Breast epithelium (tissue), 4 donors: ENCODE measurements around the gene WWOX. TPM values are rescaled to one million over a fixed set of nuclear protein-coding genes. Genes with fewer than 3 reads are reported as not detected.

Experiments used
- DNase-seq, 2 donors: peaks; one replicate each; pipeline ENCODE4 v3.0.0-alpha.2; 2019; ENCODE audit warnings: low spot score in 2 of 2
- H3K27ac ChIP-seq, 2 donors: fragments of 200-600 bp; sonication (generic) in 1 of 2; one replicate each; pipeline ENCODE4 v1.5.1; 2016 to 2019; ENCODE audit warnings: mild to moderate bottlenecking in 1 of 2
- H3K27me3 ChIP-seq, 2 donors: fragments of 200-600 bp; sonication (generic) in 1 of 2; one replicate each; pipeline versions ENCODE4 v1.5.1 to v1.6.0; 2017 to 2019; ENCODE audit warnings: control low read depth in 1 of 2, mild to moderate bottlenecking in 1 of 2
- H3K36me3 ChIP-seq: fragments of 200-600 bp; one replicate; pipeline ENCODE4 v1.5.1; 2019
- H3K4me1 ChIP-seq, 2 donors: fragments of 200-600 bp; sonication (generic); one replicate each; pipeline ENCODE4 v1.5.1; 2016 to 2019; ENCODE audit warnings: control low read depth in 1 of 2
- H3K4me3 ChIP-seq, 3 donors: fragments of 200-600 bp; sonication (generic); 1 replicate in 2 of 3; 2 replicates in 1 of 3; pipeline ENCODE4 v1.5.1; 2016 to 2019; ENCODE audit warnings: mild to moderate bottlenecking in 3 of 3, moderate library complexity in 2 of 3
- H3K9me3 ChIP-seq, 2 donors: fragments of 200-600 bp; sonication (generic) in 1 of 2; one replicate each; pipeline ENCODE4 v1.5.1; 2016 to 2019; ENCODE audit warnings: control low read depth in 1 of 2
- POLR2A ChIP-seq: fragments of 450-650 bp; IDR thresholded peaks from one replicate; pipeline ENCODE4 v1.6.1; 2016; ENCODE audit warnings: antibody characterized with exemption, mild to moderate bottlenecking, moderate library complexity
- POLR2AphosphoS5 ChIP-seq, 3 donors: sonication (generic); formaldehyde crosslinking; IDR thresholded peaks; one replicate each; pipeline ENCODE4 v1.6.1; 2017; ENCODE audit warnings: antibody characterized with exemption in 3 of 3
- intact Hi-C: fragments of 100-400 bp; cut with DNase I; formaldehyde crosslinking; loops from one replicate; pipeline ENCODE4 v1.15.1; 2023; ENCODE audit warnings: low total_unique reads
- total RNA-seq, 3 donors: library from RNA; depleted of rRNA; stranded (reverse); fragments of >200 nt; gene quantifications; one replicate each; pipeline ENCODE4 v1.1.0, GENCODE V29; 2016
- TF ChIP-seq, protein P1 (sequence below), 3 donors: fragments of 450-650 bp; IDR thresholded peaks; one replicate each; pipeline ENCODE4 v1.5.1; 2016 to 2017; ENCODE audit warnings: antibody characterized with exemption in 3 of 3, mild to moderate bottlenecking in 3 of 3, moderate library complexity in 3 of 3

Gene WWOX
- total RNA-seq, 3 donors from 2014 or later = 42.9 to 73.6 (median 43.4) TPM

DNA sequence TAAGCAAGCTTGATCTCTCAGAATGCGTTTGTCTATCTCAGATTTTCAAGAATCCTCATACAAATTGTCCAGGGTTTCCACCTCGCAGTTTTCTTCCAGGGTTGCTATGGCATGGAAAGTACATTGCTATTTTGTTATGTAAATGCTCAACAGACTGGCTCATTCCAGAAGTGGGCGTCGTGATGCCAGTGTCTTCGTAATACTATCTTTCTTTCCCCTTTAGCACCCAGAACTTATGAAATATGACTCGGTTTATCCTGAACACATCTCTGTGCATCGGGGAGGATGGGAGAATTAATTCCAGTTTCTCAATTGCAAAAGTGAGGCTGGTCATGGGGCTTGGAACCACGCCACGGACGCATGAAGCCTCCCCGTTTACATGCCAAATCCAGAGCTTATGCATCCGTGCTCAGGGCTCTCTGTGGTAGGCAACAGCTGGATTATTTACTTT lies 405.0 kb downstream of the WWOX start:
- TF ChIP-seq, protein P1, sequence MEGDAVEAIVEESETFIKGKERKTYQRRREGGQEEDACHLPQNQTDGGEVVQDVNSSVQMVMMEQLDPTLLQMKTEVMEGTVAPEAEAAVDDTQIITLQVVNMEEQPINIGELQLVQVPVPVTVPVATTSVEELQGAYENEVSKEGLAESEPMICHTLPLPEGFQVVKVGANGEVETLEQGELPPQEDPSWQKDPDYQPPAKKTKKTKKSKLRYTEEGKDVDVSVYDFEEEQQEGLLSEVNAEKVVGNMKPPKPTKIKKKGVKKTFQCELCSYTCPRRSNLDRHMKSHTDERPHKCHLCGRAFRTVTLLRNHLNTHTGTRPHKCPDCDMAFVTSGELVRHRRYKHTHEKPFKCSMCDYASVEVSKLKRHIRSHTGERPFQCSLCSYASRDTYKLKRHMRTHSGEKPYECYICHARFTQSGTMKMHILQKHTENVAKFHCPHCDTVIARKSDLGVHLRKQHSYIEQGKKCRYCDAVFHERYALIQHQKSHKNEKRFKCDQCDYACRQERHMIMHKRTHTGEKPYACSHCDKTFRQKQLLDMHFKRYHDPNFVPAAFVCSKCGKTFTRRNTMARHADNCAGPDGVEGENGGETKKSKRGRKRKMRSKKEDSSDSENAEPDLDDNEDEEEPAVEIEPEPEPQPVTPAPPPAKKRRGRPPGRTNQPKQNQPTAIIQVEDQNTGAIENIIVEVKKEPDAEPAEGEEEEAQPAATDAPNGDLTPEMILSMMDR (IDR thresholded peaks at IDR 0.05) = no peak
- TF ChIP-seq POLR2AphosphoS5 (IDR thresholded peaks at IDR 0.05) = no peak
- no peak for TF ChIP-seq POLR2A
- Histone ChIP-seq H3K27me3 (no peaks in the 10 kb centered on the region), H3K9me3 (no peaks in the 10 kb centered on the region), H3K36me3 (no peaks in the 10 kb centered on the region), H3K4me1 (peaks cover 0 to 11% of the 10 kb centered on the region in 2 donors), H3K4me3 (no peak overlapping the region), H3K27ac (peak overlapping the region; percentile 72 to 85)
- no peak for DNase-seq
- intact Hi-C loops = loop anchor here (10.0 kb wide), 1 partner anchor 1100 kb away; the partner anchor contains the start of gene MAF

DNA sequence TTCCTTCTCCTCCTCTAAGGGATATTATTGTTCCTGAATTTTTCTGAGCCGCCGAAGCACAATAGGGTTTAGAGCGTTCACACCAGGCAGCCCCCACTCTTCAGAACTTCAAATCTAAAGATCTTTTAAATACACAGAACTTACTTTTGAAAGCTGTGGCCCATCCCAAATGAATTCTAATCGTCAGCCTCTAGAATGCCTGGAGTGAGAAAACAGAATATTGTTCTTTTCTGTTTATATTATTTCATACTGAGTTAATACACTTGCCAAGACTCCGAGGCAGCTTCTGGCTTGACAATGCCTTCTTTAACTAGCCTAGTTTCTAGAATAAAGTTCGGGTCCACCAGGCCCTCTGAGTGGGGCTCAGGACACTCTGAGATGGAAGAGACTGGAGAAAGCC lies 405.6 kb downstream of the WWOX start:
- Histone ChIP-seq H3K27ac (peak overlapping the region; percentile 72 to 85), H3K4me1 (peaks cover 0 to 11% of the 10 kb centered on the region in 2 donors), H3K36me3 (no peaks in the 10 kb centered on the region), H3K27me3 (no peaks in the 10 kb centered on the region), H3K4me3 (peak overlapping the region in 2 of 3 donors; percentile 42 to 64), H3K9me3 (no peaks in the 10 kb centered on the region)
- intact Hi-C loops = loop anchor here (10.0 kb wide), 1 partner anchor 1100 kb away; the partner anchor contains the start of gene MAF
- DNase-seq = no peak
- TF ChIP-seq POLR2A (no peak), POLR2AphosphoS5 (IDR thresholded peaks at IDR 0.05) (no peak)
- TF ChIP-seq, protein P1 (IDR thresholded peaks at IDR 0.05) = no peak

DNA sequence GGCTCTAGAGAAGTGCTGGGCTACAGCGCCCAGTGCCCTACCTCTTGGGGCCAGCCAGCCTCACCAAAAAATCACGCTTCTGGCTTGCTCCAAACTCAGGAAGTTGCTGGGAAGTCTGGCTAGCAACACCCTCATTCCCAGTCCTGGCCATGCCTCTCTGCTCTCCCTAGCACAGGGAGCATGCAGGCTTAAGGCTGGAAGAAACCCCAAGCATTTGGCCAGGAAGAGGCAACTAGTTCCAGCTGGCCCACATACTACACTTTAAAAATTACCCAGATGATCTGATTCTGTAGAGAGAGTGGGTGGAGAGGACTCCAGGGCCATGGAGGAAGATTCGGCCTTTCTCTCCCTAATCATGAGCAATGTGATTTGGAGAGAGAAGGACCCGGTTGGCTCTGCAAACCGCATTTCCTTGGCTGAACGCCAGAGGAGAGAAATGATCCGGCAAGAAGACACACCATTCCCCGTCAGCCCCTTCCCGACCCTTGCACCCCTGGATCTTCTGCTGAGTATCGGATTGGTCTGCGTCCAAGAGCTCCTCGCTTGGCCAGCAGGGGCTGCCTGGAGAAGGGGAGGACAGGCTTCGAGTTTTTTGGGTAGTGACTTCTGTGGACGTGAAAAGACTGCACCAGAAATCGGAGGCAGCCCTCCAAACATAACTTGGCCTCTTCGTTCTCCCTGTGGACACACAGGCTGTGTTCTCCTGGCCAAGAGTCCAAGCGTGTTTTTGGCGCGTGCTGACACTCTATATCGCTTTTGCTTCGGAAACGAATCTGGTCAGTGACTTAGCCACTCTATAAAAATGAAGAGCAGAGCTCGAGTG lies 406.3 kb downstream of the WWOX start:
- H3K27me3 ChIP-seq = no peaks in the 10 kb centered on the region
- no peaks in the 10 kb centered on the region for H3K9me3 ChIP-seq
- peaks cover 0 to 11% of the 10 kb centered on the region in 2 donors for H3K4me1 ChIP-seq
- intact Hi-C loops = loop anchor here (10.0 kb wide), 1 partner anchor 1099 kb away; the partner anchor contains the start of gene MAF
- H3K4me3 ChIP-seq = peak overlapping the region; percentile 25 to 64 (median 42)
- TF ChIP-seq POLR2AphosphoS5 (IDR thresholded peaks at IDR 0.05) (peak in 2 of 3 donors; percentile 25 to 84), POLR2A (no peak)
- TF ChIP-seq, protein P1 (IDR thresholded peaks at IDR 0.05) = peak; percentile 34 to 59 (median 36)
- no peaks in the 10 kb centered on the region for H3K36me3 ChIP-seq
- peak; percentile 56 to 62 for DNase-seq
- H3K27ac ChIP-seq = peak overlapping the region; percentile 72 to 85

DNA sequence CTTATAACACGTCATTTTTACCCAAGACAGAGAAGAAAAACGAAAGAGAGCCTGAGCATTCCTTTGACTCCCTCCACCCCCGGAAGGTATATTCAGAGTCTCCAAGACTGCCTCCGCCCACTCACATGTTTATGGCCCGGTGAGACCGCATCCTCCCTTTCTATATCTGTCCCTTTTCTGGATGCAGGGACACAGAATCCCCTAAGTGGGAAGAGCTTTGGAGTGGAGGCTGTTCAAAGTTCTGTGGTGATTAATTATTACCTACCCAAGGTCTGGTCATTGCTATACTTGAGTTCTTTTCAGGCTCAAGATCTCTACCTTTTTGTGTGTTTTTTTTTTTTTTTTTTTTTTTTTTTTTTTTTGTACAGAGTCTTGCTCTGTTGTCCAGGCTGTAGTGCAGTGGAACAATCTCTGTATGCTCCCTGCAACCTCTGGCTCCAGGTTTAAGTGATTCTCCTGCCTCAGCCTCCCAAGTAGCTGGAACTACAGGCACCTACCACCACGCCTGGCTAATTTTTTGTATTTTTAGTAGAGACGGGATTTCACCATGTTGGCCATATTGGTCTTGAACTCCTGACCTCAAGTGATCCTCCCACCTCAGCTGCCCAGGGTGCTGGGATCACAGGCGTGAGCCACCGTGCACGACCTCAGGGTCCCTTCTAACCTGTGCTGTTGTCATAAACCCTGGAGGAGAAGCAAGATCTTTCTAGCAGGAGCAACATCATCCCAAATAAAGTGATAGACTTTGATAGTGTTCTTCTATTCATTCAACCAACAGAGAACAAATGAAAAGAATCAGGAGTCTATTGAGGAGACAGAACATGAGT lies 407.1 kb downstream of the WWOX start:
- no peak for DNase-seq
- Histone ChIP-seq H3K9me3 (no peaks in the 10 kb centered on the region), H3K36me3 (no peaks in the 10 kb centered on the region), H3K27ac (peak overlapping the region; percentile 72 to 85), H3K4me1 (peaks cover 0 to 11% of the 10 kb centered on the region in 2 donors), H3K4me3 (peak overlapping the region; percentile 25 to 64 (median 42)), H3K27me3 (no peaks in the 10 kb centered on the region)
- intact Hi-C loops = loop anchor here (10.0 kb wide), 1 partner anchor 1098 kb away; the partner anchor contains the start of gene MAF
- TF ChIP-seq POLR2AphosphoS5 (IDR thresholded peaks at IDR 0.05) (no peak), POLR2A (no peak)
- TF ChIP-seq, protein P1 (IDR thresholded peaks at IDR 0.05) = no peak
